Measurements from ENCODE around the gene SCN9A. TPM values are rescaled to one million over a fixed set of nuclear protein-coding genes. Genes with fewer than 3 reads are reported as not detected.

The SCN9A gene
- total and polyA plus RNA-seq, 9 of the 15 experiments (the other 6 are each of a cell fraction or from before 2014, with no cell fraction given) = 1.4 to 22.8 (median 7.1) TPM

GRCh38 chr2:166333801-166334200 lies 41.9 kb downstream of the SCN9A start:
- Histone ChIP-seq H3K4me2 (ENCODE audit: insufficient read depth, low read length) (no peak overlapping the region), H4K20me1 (replicated peaks; ENCODE audit: control insufficient read depth, insufficient read depth, low read length) (no peaks in the 10 kb centered on the region), H3K9me3 (replicated peaks; ENCODE audit: control insufficient read depth, insufficient read depth, low read depth, low read length) (no peaks in the 10 kb centered on the region), H3K4me1 (replicated peaks in 1 of 2; ENCODE audit: control insufficient read depth in 2 of 2, insufficient read depth in 2 of 2, low read length in 2 of 2) (no peaks in the 10 kb centered on the region; a peak in 1 of 5 replicates), H3K27me3 (ENCODE audit: control insufficient read depth in 2 of 2, insufficient read depth in 2 of 2, low read length in 2 of 2) (no peaks in the 10 kb centered on the region), H3K79me2 (ENCODE audit: control insufficient read depth, insufficient read depth, low read length) (no peaks in the 10 kb centered on the region), H3K27ac (ENCODE audit: extremely low read depth, low read depth, low read length) (no peak overlapping the region), H3K9ac (ENCODE audit: insufficient read depth in 1 of 2, low read depth in 2 of 2, low read length in 2 of 2) (no peak overlapping the region), H3K4me3 (no peak overlapping the region), H3K36me3 (ENCODE audit: control insufficient read depth, insufficient read depth, low read length) (no peaks in the 10 kb centered on the region; the same call in 2 of the 3 replicates), H3K9me1 (ENCODE audit: control insufficient read depth, insufficient read depth, low read length) (no peaks in the 10 kb centered on the region), H2AFZ (ENCODE audit: low read depth, low read length) (no peak overlapping the region)
- BruUV-seq (replicated peaks) = no TSS peak
- in situ Hi-C loops (cut with MboI) = no loop called here
- FAIRE-seq (no peak), DNase-seq (ENCODE audit: extremely low read depth in 1 of 4, low spot score in 3 of 4) (no peak), ATAC-seq (no peak)
- intact Hi-C loops (cut with micrococcal nuclease) = loop anchor here (2.0 kb wide), 1 partner anchor 21 kb away; no protein-coding TSS in a partner anchor
- ChIA-PET CTCF (ENCODE audit: low intra/inter-chr PET ratio) (no interaction called here), POLR2A (no interaction called here)
- WGBS (ENCODE audit: insufficient coverage, low coverage, missing lambda C conversion rate) = 40% methylated on average over 2 of the region's 2 CpGs
- TF ChIP-seq CEBPG (CRISPR knock-in tag; IDR thresholded peaks at IDR 0.05) (no peak), CEBPG (tag; conservative IDR thresholded peaks at IDR 0.05 in 1 of 2, IDR thresholded peaks at IDR 0.05 in 1 of 2) (peak in 1 of 2 experiments; percentile 6; a peak in 2 of 4 replicates), CCNT2 (IDR thresholded peaks at IDR 0.05; ENCODE audit: borderline replicate concordance, extremely low read depth, insufficient read length, low read depth, low read length) (no peak)

GRCh38 chr2:166332106-166332505 lies 43.6 kb downstream of the SCN9A start:
- H3K9me3 ChIP-seq (replicated peaks; ENCODE audit: control insufficient read depth, insufficient read depth, low read depth, low read length) = no peaks in the 10 kb centered on the region
- H3K79me2 ChIP-seq (ENCODE audit: control insufficient read depth, insufficient read depth, low read length) = no peaks in the 10 kb centered on the region
- no peaks in the 10 kb centered on the region for H4K20me1 ChIP-seq (replicated peaks; ENCODE audit: control insufficient read depth, insufficient read depth, low read length)
- DNase-seq (ENCODE audit: extremely low read depth in 1 of 4, low spot score in 3 of 4) (no peak), FAIRE-seq (no peak), ATAC-seq (no peak)
- H3K9ac ChIP-seq (ENCODE audit: insufficient read depth in 1 of 2, low read depth in 2 of 2, low read length in 2 of 2) = no peak overlapping the region
- H3K27ac ChIP-seq (ENCODE audit: extremely low read depth, low read depth, low read length) = no peak overlapping the region
- H3K4me2 ChIP-seq (ENCODE audit: insufficient read depth, low read length) = no peak overlapping the region
- in situ Hi-C loops (cut with MboI) (no loop called here), intact Hi-C loops (cut with micrococcal nuclease) (loop anchor here (2.0 kb wide), 1 partner anchor 23 kb away; no protein-coding TSS in a partner anchor)
- no peaks in the 10 kb centered on the region; a peak in 1 of 5 replicates for H3K4me1 ChIP-seq (replicated peaks in 1 of 2; ENCODE audit: control insufficient read depth in 2 of 2, insufficient read depth in 2 of 2, low read length in 2 of 2)
- POLR2A ChIA-PET = interaction anchor here (0.6 to 1.0 kb wide), 3 partner anchors 10 to 20 kb away, joined by 3 read pairs; no protein-coding TSS in a partner anchor
- no peaks in the 10 kb centered on the region for H3K27me3 ChIP-seq (ENCODE audit: control insufficient read depth in 2 of 2, insufficient read depth in 2 of 2, low read length in 2 of 2)
- CTCF ChIA-PET (ENCODE audit: low intra/inter-chr PET ratio) = no interaction called here
- no TSS peak for BruUV-seq (replicated peaks)
- H3K36me3 ChIP-seq (ENCODE audit: control insufficient read depth, insufficient read depth, low read length) = no peaks in the 10 kb centered on the region
- H3K4me3 ChIP-seq = no peak overlapping the region
- H2AFZ ChIP-seq (ENCODE audit: low read depth, low read length) = no peak overlapping the region
- H3K9me1 ChIP-seq (ENCODE audit: control insufficient read depth, insufficient read depth, low read length) = no peaks in the 10 kb centered on the region
- no peak for TF ChIP-seq ZNF311 (CRISPR knock-in tag; IDR thresholded peaks at IDR 0.05)
- TF ChIP-seq NR2C2 (CRISPR knock-in tag; IDR thresholded peaks at IDR 0.05) = no peak
- TF ChIP-seq NR2C2 (tag; IDR thresholded peaks at IDR 0.05) = no peak
- no peak for TF ChIP-seq HDAC3 (IDR thresholded peaks at IDR 0.05; ENCODE audit: borderline replicate concordance, partially characterized antibody)
- no peak for TF ChIP-seq ZNF197 (CRISPR knock-in tag; IDR thresholded peaks at IDR 0.05; ENCODE audit: low read depth)
- TF ChIP-seq IFI16 (CRISPR knock-in tag; IDR thresholded peaks at IDR 0.05) = no peak
- no peak for TF ChIP-seq EGR1 (conservative IDR thresholded peaks at IDR 0.05)
- TF ChIP-seq AFF4 (CRISPR knock-in tag; IDR thresholded peaks at IDR 0.05) = no peak
- no peak for TF ChIP-seq ZNF224 (CRISPR knock-in tag; IDR thresholded peaks at IDR 0.05)
- no peak for TF ChIP-seq POLR2AphosphoS2 (IDR thresholded peaks at IDR 0.05; ENCODE audit: low read length)
- TF ChIP-seq RBFOX2 (IDR thresholded peaks at IDR 0.05; ENCODE audit: low read depth, low read length) = no peak
